ENCODE data around the gene RMC1.

The RMC1 gene

GRCh38 chr18:23521907-23522306, 18.6 kb downstream of the RMC1 start:
- Histone ChIP-seq H2AK5ac (ENCODE audit: low read length) (no peak overlapping the region), H3K4me1 (ENCODE audit: control insufficient read depth in 1 of 2, insufficient read depth in 2 of 2, low read length in 2 of 2) (peaks cover 7 to 10% of the 10 kb centered on the region in 2 experiments), H3K79me1 (ENCODE audit: low read length) (no peaks in the 10 kb centered on the region), H3K27ac (ENCODE audit: low read depth, low read length) (no peak overlapping the region), H4K12ac (ENCODE audit: low read depth, low read length) (no peak overlapping the region), H3K27me3 (ENCODE audit: insufficient read depth, low read length) (no peaks in the 10 kb centered on the region), H3K36me3 (ENCODE audit: control insufficient read depth in 1 of 2, insufficient read depth in 2 of 2, low read length in 2 of 2) (peaks cover 35 to 53% of the 10 kb centered on the region in 2 experiments), H4K8ac (ENCODE audit: low read depth, low read length) (no peak overlapping the region), H3K18ac (ENCODE audit: low read length) (no peak overlapping the region), H3K4me3 (ENCODE audit: low read depth, low read length) (no peak overlapping the region), H3K14ac (ENCODE audit: low read length) (no peak overlapping the region), H2BK12ac (ENCODE audit: low read length) (no peak overlapping the region), H3K23ac (ENCODE audit: low read length) (no peak overlapping the region), H3K4me2 (ENCODE audit: low read length) (no peak overlapping the region), H3K9ac (ENCODE audit: low read length) (no peak overlapping the region), H3K79me2 (ENCODE audit: control insufficient read depth, insufficient read depth, low read length, poor library complexity) (no peaks in the 10 kb centered on the region), H4K91ac (ENCODE audit: low read depth, low read length) (no peak overlapping the region), H3K9me3 (ENCODE audit: insufficient read depth, low read depth, low read length) (no peaks in the 10 kb centered on the region), H2BK120ac (ENCODE audit: insufficient read depth, low read length, poor library complexity) (no peak overlapping the region), H3K4ac (ENCODE audit: low read depth, low read length) (no peak overlapping the region), H2BK5ac (ENCODE audit: low read depth, low read length, poor library complexity) (no peak overlapping the region), H2AFZ (ENCODE audit: insufficient read depth, low read length, poor library complexity) (no peak overlapping the region)
- no CpG with 5 or more reads among the region's 7 CpGs for WGBS (ENCODE audit: extremely low coverage, insufficient coverage, insufficient read length)
- DNase-seq, result no peak

GRCh38 chr18:23523429-23524212, 20.3 kb downstream of the RMC1 start:
- H2AFZ ChIP-seq (ENCODE audit: insufficient read depth, low read length, poor library complexity), result no peak overlapping the region
- H4K12ac ChIP-seq (ENCODE audit: low read depth, low read length), result no peak overlapping the region
- H3K4me1 ChIP-seq (ENCODE audit: control insufficient read depth in 1 of 2, insufficient read depth in 2 of 2, low read length in 2 of 2), result peaks cover 9 to 16% of the 10 kb centered on the region in 2 experiments
- no peak overlapping the region for H3K4me2 ChIP-seq (ENCODE audit: low read length)
- H2BK120ac ChIP-seq (ENCODE audit: insufficient read depth, low read length, poor library complexity), result no peak overlapping the region
- DNase-seq, result no peak
- no peak overlapping the region for H3K4ac ChIP-seq (ENCODE audit: low read depth, low read length)
- no peak overlapping the region for H3K4me3 ChIP-seq (ENCODE audit: low read depth, low read length)
- no peak overlapping the region for H3K18ac ChIP-seq (ENCODE audit: low read length)
- no peak overlapping the region for H3K14ac ChIP-seq (ENCODE audit: low read length)
- no peak overlapping the region for H4K8ac ChIP-seq (ENCODE audit: low read depth, low read length)
- H3K23ac ChIP-seq (ENCODE audit: low read length), result no peak overlapping the region
- H3K36me3 ChIP-seq (ENCODE audit: control insufficient read depth in 1 of 2, insufficient read depth in 2 of 2, low read length in 2 of 2), result peaks cover 34 to 56% of the 10 kb centered on the region in 2 experiments
- H3K27me3 ChIP-seq (ENCODE audit: insufficient read depth, low read length), result no peaks in the 10 kb centered on the region
- no peak overlapping the region for H3K9ac ChIP-seq (ENCODE audit: low read length)
- no peak overlapping the region for H4K91ac ChIP-seq (ENCODE audit: low read depth, low read length)
- peaks cover 3% of the 10 kb centered on the region for H3K79me1 ChIP-seq (ENCODE audit: low read length)
- H2BK12ac ChIP-seq (ENCODE audit: low read length), result no peak overlapping the region
- H2AK5ac ChIP-seq (ENCODE audit: low read length), result no peak overlapping the region
- no peak overlapping the region for H2BK5ac ChIP-seq (ENCODE audit: low read depth, low read length, poor library complexity)
- WGBS (ENCODE audit: extremely low coverage, insufficient coverage, insufficient read length), result no CpG with 5 or more reads among the region's 12 CpGs
- H3K9me3 ChIP-seq (ENCODE audit: insufficient read depth, low read depth, low read length), result no peaks in the 10 kb centered on the region
- H3K79me2 ChIP-seq (ENCODE audit: control insufficient read depth, insufficient read depth, low read length, poor library complexity), result no peaks in the 10 kb centered on the region
- H3K27ac ChIP-seq (ENCODE audit: low read depth, low read length), result no peak overlapping the region

GRCh38 chr18:23524213-23524707, 20.9 kb downstream of the RMC1 start:
- H4K8ac ChIP-seq (ENCODE audit: low read depth, low read length), result no peak overlapping the region
- H3K79me2 ChIP-seq (ENCODE audit: control insufficient read depth, insufficient read depth, low read length, poor library complexity), result no peaks in the 10 kb centered on the region
- H3K4me3 ChIP-seq (ENCODE audit: low read depth, low read length), result no peak overlapping the region
- H3K4me2 ChIP-seq (ENCODE audit: low read length), result no peak overlapping the region
- H4K91ac ChIP-seq (ENCODE audit: low read depth, low read length), result no peak overlapping the region
- H2BK5ac ChIP-seq (ENCODE audit: low read depth, low read length, poor library complexity), result no peak overlapping the region
- H3K18ac ChIP-seq (ENCODE audit: low read length), result no peak overlapping the region
- no peaks in the 10 kb centered on the region for H3K27me3 ChIP-seq (ENCODE audit: insufficient read depth, low read length)
- H3K23ac ChIP-seq (ENCODE audit: low read length), result no peak overlapping the region
- H3K36me3 ChIP-seq (ENCODE audit: control insufficient read depth in 1 of 2, insufficient read depth in 2 of 2, low read length in 2 of 2), result peaks cover 34 to 55% of the 10 kb centered on the region in 2 experiments
- H2BK120ac ChIP-seq (ENCODE audit: insufficient read depth, low read length, poor library complexity), result no peak overlapping the region
- H3K4ac ChIP-seq (ENCODE audit: low read depth, low read length), result no peak overlapping the region
- H3K79me1 ChIP-seq (ENCODE audit: low read length), result peaks cover 6% of the 10 kb centered on the region
- no peak overlapping the region for H3K27ac ChIP-seq (ENCODE audit: low read depth, low read length)
- no peak overlapping the region for H3K14ac ChIP-seq (ENCODE audit: low read length)
- no peaks in the 10 kb centered on the region for H3K9me3 ChIP-seq (ENCODE audit: insufficient read depth, low read depth, low read length)
- H4K12ac ChIP-seq (ENCODE audit: low read depth, low read length), result no peak overlapping the region
- H2AK5ac ChIP-seq (ENCODE audit: low read length), result no peak overlapping the region
- DNase-seq, result no peak
- no CpG with 5 or more reads among the region's 14 CpGs for WGBS (ENCODE audit: extremely low coverage, insufficient coverage, insufficient read length)
- H2BK12ac ChIP-seq (ENCODE audit: low read length), result no peak overlapping the region
- peaks cover 14 to 20% of the 10 kb centered on the region in 2 experiments for H3K4me1 ChIP-seq (ENCODE audit: control insufficient read depth in 1 of 2, insufficient read depth in 2 of 2, low read length in 2 of 2)
- no peak overlapping the region for H2AFZ ChIP-seq (ENCODE audit: insufficient read depth, low read length, poor library complexity)
- H3K9ac ChIP-seq (ENCODE audit: low read length), result no peak overlapping the region

GRCh38 chr18:23526501-23527063, 23.3 kb downstream of the RMC1 start:
- Histone ChIP-seq H2BK5ac (ENCODE audit: low read depth, low read length, poor library complexity) (peak overlapping the region; percentile 12), H3K14ac (ENCODE audit: low read length) (no peak overlapping the region), H4K12ac (ENCODE audit: low read depth, low read length) (no peak overlapping the region), H3K36me3 (ENCODE audit: control insufficient read depth in 1 of 2, insufficient read depth in 2 of 2, low read length in 2 of 2) (peaks cover 33 to 53% of the 10 kb centered on the region in 2 experiments), H3K79me1 (ENCODE audit: low read length) (peaks cover 7% of the 10 kb centered on the region), H3K9ac (ENCODE audit: low read length) (no peak overlapping the region), H3K18ac (ENCODE audit: low read length) (no peak overlapping the region), H3K9me3 (ENCODE audit: insufficient read depth, low read depth, low read length) (no peaks in the 10 kb centered on the region), H3K23ac (ENCODE audit: low read length) (no peak overlapping the region), H2AFZ (ENCODE audit: insufficient read depth, low read length, poor library complexity) (no peak overlapping the region), H4K8ac (ENCODE audit: low read depth, low read length) (no peak overlapping the region), H3K79me2 (ENCODE audit: control insufficient read depth, insufficient read depth, low read length, poor library complexity) (no peaks in the 10 kb centered on the region), H3K27me3 (ENCODE audit: insufficient read depth, low read length) (no peaks in the 10 kb centered on the region), H4K91ac (ENCODE audit: low read depth, low read length) (peak overlapping the region; percentile 4), H3K27ac (ENCODE audit: low read depth, low read length) (peak overlapping the region; percentile 52), H3K4me2 (ENCODE audit: low read length) (no peak overlapping the region), H3K4me1 (ENCODE audit: control insufficient read depth in 1 of 2, insufficient read depth in 2 of 2, low read length in 2 of 2) (peaks cover 16 to 27% of the 10 kb centered on the region in 2 experiments), H2BK12ac (ENCODE audit: low read length) (no peak overlapping the region), H2BK120ac (ENCODE audit: insufficient read depth, low read length, poor library complexity) (no peak overlapping the region), H2AK5ac (ENCODE audit: low read length) (no peak overlapping the region), H3K4me3 (ENCODE audit: low read depth, low read length) (no peak overlapping the region), H3K4ac (ENCODE audit: low read depth, low read length) (no peak overlapping the region)
- no CpG with 5 or more reads among the region's 5 CpGs for WGBS (ENCODE audit: extremely low coverage, insufficient coverage, insufficient read length)
- no peak for DNase-seq
